K562 (cell line): Measurements from ENCODE around the gene RHBG. TPM values are rescaled to one million over a fixed set of nuclear protein-coding genes. Genes with fewer than 3 reads are reported as not detected.

Experiments used
- CBFA2T3 ChIP-seq: fragments of 450-650 bp; IDR thresholded peaks from 2 replicates; pipeline ENCODE4 v1.6.1; 2017
- CBX1 ChIP-seq: sonication (generic); IDR thresholded peaks from 2 replicates; pipeline ENCODE4 v1.6.1; 2016; ENCODE audit warnings: antibody characterized with exemption, low read depth, mild to moderate bottlenecking
- ELF2 ChIP-seq: fragments of 250-450 bp; sonication (Bioruptor Pico); IDR thresholded peaks from 2 replicates; pipeline ENCODE4 v1.5.0; 2021; ENCODE audit warnings: mild to moderate bottlenecking
- EP300 ChIP-seq: IDR thresholded peaks from 2 replicates; pipeline ENCODE4 v1.6.1; 2012; ENCODE audit warnings: low read length, improper control_type of control experiment
- EZH2 ChIP-seq: IDR thresholded peaks from 2 replicates; pipeline ENCODE4 v1.6.1; 2012; ENCODE audit warnings: low read depth, mild to moderate bottlenecking, inconsistent platforms, low read length, borderline replicate concordance
- HCFC1 ChIP-seq: IDR thresholded peaks from 2 replicates; pipeline ENCODE4 v1.6.1; 2012; ENCODE audit warnings: low read depth, low read length, improper control_type of control experiment
- HMG20B ChIP-seq: fragments of 250-450 bp; sonication (Bioruptor Pico); IDR thresholded peaks from 2 replicates; pipeline ENCODE4 v1.5.0; 2021; ENCODE audit warnings: mild to moderate bottlenecking
- ILK ChIP-seq: fragments of 450-650 bp; IDR thresholded peaks from 2 replicates; pipeline ENCODE4 v1.6.1; 2016; ENCODE audit warnings: missing genetic modification characterization, low read depth, mild to moderate bottlenecking, missing compliant biosample characterization, moderate library complexity, borderline replicate concordance
- PHF20 ChIP-seq: fragments of 450-650 bp; IDR thresholded peaks from 2 replicates; pipeline ENCODE4 v1.6.1; 2018; ENCODE audit not compliant: partially characterized antibody
- PML ChIP-seq: IDR thresholded peaks from 2 replicates; pipeline ENCODE4 v1.6.1; 2012; ENCODE audit warnings: low read length, inconsistent platforms
- POLR2AphosphoS5 ChIP-seq: IDR thresholded peaks from 2 replicates; pipeline ENCODE4 v1.6.1; 2011; ENCODE audit warnings: mild to moderate bottlenecking, low read depth, low read length, moderate library complexity; ENCODE audit not compliant: control insufficient read depth, insufficient read depth
- SMARCB1 ChIP-seq: IDR thresholded peaks from 2 replicates; pipeline ENCODE4 v1.6.1; 2011; ENCODE audit warnings: improper control_type of control experiment, low read depth; ENCODE audit not compliant: insufficient read length
- STAT5B ChIP-seq: fragments of 250-450 bp; sonication (Bioruptor Pico); IDR thresholded peaks from 2 replicates; pipeline ENCODE4 v1.8.0; 2021; ENCODE audit warnings: mild to moderate bottlenecking, inconsistent platforms
- TFAM ChIP-seq: fragments of 250-450 bp; sonication (Bioruptor Pico); conservative IDR thresholded peaks from 2 replicates; pipeline ENCODE4 v1.5.0; 2021; ENCODE audit warnings: mild to moderate bottlenecking, moderate library complexity
- ZNF764 ChIP-seq: fragments of 250-450 bp; sonication (Bioruptor Pico); IDR thresholded peaks from 2 replicates; pipeline ENCODE4 v1.4.0; 2020; ENCODE audit warnings: low read depth, mild to moderate bottlenecking, moderate library complexity
- polyA plus RNA-seq, 8 experiments: library from polyadenylated mRNA; depleted of rRNA in 4 of 8; stranded (reverse) in 5 of 8; unstranded in 3 of 8; fragments of >200 nt; fragmentation: Nextera tagmentation in 2 of 8; fragmentation: Illumina TruSeq in 1 of 8; extraction: Ambion mirVana in 2 of 8; extraction: Trizol in 1 of 8; gene quantifications; 2 replicates each; pipeline versions ENCODE4 v1.2.1 to v1.2.3, GENCODE V29; 2011 to 2014; ENCODE audit warnings: inconsistent platforms in 1 of 8, missing spikeins in 1 of 8
- total RNA-seq, 7 experiments: library from RNA; depleted of rRNA in 6 of 7; stranded (reverse); fragments of >200 nt in 6 of 7; fragmentation: Illumina TruSeq in 2 of 7; extraction: Trizol in 2 of 7; gene quantifications; 2 replicates each; pipeline versions ENCODE4 v1.2.1 to v1.2.3, GENCODE V29; 2011 to 2021; ENCODE audit warnings: low replicate concordance in 1 of 7
- TF ChIP-seq, protein P1 (sequence below): fragments of 450-650 bp; IDR thresholded peaks from 2 replicates; pipeline ENCODE4 v1.7.0; 2016; ENCODE audit warnings: borderline replicate concordance
- TF ChIP-seq, protein P2 (sequence below): sonication (generic); formaldehyde crosslinking; IDR thresholded peaks from 2 replicates; pipeline ENCODE4 v1.8.1; 2023; ENCODE audit warnings: missing genetic modification reagents, mild to moderate bottlenecking, borderline replicate concordance
- TF ChIP-seq, protein P3 (sequence below): fragments of 250-450 bp; sonication (Bioruptor Pico); IDR thresholded peaks from 2 replicates; pipeline ENCODE4 v1.4.0; 2020
- TF ChIP-seq, protein P4 (sequence below): fragments of 250-450 bp; sonication (Bioruptor Pico); IDR thresholded peaks from 2 replicates; pipeline ENCODE4 v1.8.0; 2022; ENCODE audit warnings: moderate library complexity, mild to moderate bottlenecking, inconsistent platforms

The RHBG gene
- total and polyA plus RNA-seq, 9 of the 15 experiments (the other 6 are each of a cell fraction or from before 2014, with no cell fraction given) = not detected

DNA sequence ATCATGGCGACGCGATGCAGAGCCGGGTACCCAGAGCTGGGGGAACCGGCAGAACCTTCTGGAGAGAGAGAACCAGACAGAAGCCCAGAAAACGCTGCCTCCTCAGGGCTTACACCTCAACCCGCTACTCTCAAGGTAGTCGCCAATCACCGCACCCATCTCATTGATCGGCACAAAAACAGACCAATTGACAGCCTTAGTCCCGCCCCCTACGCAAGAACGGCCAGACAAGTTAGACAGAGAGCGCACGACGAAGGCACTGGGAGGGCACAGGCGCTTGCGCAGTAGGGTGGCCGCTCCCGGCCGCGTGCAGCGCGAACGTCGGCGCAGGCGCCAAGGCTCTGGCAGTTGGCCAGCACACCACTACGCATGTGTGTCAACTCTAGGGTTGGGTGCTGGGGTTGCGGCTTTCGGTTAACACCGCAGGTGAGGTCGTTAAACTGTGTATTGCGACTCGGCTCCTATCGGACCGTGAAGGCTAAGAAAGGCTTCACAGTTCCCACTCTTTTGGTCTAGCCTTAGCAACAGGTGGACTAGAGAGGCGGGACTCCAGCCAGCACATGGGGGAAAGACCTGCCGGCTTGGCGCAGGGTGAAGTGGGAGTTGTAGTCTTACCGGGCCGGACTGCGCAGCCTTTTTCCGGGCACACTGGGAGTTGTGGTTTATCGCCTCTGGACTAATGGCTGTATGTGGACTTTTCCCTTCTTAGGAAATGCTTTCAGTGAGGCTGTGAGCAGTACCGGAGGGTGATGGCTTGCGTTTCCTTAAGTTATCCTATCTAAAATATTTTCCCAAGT is 30.6 kb upstream of the RHBG start, which contains the start of the genes CCT3 and TSACC (continued):
- TF ChIP-seq, protein P1, sequence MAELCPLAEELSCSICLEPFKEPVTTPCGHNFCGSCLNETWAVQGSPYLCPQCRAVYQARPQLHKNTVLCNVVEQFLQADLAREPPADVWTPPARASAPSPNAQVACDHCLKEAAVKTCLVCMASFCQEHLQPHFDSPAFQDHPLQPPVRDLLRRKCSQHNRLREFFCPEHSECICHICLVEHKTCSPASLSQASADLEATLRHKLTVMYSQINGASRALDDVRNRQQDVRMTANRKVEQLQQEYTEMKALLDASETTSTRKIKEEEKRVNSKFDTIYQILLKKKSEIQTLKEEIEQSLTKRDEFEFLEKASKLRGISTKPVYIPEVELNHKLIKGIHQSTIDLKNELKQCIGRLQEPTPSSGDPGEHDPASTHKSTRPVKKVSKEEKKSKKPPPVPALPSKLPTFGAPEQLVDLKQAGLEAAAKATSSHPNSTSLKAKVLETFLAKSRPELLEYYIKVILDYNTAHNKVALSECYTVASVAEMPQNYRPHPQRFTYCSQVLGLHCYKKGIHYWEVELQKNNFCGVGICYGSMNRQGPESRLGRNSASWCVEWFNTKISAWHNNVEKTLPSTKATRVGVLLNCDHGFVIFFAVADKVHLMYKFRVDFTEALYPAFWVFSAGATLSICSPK = no peak; the same call in 1 of the 2 replicates
- TF ChIP-seq ZNF764 = no peak
- TF ChIP-seq, protein P2, sequence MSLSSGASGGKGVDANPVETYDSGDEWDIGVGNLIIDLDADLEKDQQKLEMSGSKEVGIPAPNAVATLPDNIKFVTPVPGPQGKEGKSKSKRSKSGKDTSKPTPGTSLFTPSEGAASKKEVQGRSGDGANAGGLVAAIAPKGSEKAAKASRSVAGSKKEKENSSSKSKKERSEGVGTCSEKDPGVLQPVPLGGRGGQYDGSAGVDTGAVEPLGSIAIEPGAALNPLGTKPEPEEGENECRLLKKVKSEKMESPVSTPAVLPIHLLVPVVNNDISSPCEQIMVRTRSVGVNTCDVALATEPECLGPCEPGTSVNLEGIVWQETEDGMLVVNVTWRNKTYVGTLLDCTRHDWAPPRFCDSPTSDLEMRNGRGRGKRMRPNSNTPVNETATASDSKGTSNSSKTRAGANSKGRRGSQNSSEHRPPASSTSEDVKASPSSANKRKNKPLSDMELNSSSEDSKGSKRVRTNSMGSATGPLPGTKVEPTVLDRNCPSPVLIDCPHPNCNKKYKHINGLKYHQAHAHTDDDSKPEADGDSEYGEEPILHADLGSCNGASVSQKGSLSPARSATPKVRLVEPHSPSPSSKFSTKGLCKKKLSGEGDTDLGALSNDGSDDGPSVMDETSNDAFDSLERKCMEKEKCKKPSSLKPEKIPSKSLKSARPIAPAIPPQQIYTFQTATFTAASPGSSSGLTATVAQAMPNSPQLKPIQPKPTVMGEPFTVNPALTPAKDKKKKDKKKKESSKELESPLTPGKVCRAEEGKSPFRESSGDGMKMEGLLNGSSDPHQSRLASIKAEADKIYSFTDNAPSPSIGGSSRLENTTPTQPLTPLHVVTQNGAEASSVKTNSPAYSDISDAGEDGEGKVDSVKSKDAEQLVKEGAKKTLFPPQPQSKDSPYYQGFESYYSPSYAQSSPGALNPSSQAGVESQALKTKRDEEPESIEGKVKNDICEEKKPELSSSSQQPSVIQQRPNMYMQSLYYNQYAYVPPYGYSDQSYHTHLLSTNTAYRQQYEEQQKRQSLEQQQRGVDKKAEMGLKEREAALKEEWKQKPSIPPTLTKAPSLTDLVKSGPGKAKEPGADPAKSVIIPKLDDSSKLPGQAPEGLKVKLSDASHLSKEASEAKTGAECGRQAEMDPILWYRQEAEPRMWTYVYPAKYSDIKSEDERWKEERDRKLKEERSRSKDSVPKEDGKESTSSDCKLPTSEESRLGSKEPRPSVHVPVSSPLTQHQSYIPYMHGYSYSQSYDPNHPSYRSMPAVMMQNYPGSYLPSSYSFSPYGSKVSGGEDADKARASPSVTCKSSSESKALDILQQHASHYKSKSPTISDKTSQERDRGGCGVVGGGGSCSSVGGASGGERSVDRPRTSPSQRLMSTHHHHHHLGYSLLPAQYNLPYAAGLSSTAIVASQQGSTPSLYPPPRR (CRISPR knock-in tag) = no peak
- no peak for TF ChIP-seq ILK (tag)
- TF ChIP-seq STAT5B (CRISPR knock-in tag) = no peak
- no peak for TF ChIP-seq SMARCB1
- TF ChIP-seq CBFA2T3 = no peak
- TF ChIP-seq TFAM (CRISPR knock-in tag) = no peak
- peak; percentile 86 for TF ChIP-seq POLR2AphosphoS5
- TF ChIP-seq, protein P3, sequence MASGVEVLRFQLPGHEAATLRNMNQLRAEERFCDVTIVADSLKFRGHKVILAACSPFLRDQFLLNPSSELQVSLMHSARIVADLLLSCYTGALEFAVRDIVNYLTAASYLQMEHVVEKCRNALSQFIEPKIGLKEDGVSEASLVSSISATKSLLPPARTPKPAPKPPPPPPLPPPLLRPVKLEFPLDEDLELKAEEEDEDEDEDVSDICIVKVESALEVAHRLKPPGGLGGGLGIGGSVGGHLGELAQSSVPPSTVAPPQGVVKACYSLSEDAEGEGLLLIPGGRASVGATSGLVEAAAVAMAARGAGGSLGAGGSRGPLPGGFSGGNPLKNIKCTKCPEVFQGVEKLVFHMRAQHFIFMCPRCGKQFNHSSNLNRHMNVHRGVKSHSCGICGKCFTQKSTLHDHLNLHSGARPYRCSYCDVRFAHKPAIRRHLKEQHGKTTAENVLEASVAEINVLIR (CRISPR knock-in tag) = peak; percentile 81
- peak; percentile 71 for TF ChIP-seq PML
- no peak for TF ChIP-seq ELF2 (CRISPR knock-in tag)
- TF ChIP-seq, protein P4, sequence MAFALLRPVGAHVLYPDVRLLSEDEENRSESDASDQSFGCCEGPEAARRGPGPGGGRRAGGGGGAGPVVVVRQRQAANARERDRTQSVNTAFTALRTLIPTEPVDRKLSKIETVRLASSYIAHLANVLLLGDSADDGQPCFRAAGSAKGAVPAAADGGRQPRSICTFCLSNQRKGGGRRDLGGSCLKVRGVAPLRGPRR (CRISPR knock-in tag) = no peak
- no peak for TF ChIP-seq EZH2
- TF ChIP-seq EP300 = no peak
- TF ChIP-seq HCFC1 = peak; percentile 96
- TF ChIP-seq CBX1 = no peak
- TF ChIP-seq PHF20 = no peak
- no peak for TF ChIP-seq HMG20B (CRISPR knock-in tag)
